SU-DHL-6 (cell line): Measurements from ENCODE around the gene ZNF335.

Source experiments
- EZH2phosphoT487 ChIP-seq: fragments of 200-600 bp; sonication (generic), shearing (Covaris generic); conservative IDR thresholded peaks from 2 replicates; pipeline ENCODE4 v1.6.1; 2018; ENCODE audit warnings: mild to moderate bottlenecking, antibody characterized with exemption, low read length, moderate library complexity, mixed read lengths
- TF ChIP-seq, protein P1 (sequence below): fragments of 200-600 bp; sonication (generic); IDR thresholded peaks from one replicate; pipeline ENCODE4 v1.5.1; 2017; ENCODE audit warnings: antibody characterized with exemption, mild to moderate bottlenecking, low read length, moderate library complexity; ENCODE audit not compliant: insufficient read depth, poor library complexity, severe bottlenecking

DNA sequence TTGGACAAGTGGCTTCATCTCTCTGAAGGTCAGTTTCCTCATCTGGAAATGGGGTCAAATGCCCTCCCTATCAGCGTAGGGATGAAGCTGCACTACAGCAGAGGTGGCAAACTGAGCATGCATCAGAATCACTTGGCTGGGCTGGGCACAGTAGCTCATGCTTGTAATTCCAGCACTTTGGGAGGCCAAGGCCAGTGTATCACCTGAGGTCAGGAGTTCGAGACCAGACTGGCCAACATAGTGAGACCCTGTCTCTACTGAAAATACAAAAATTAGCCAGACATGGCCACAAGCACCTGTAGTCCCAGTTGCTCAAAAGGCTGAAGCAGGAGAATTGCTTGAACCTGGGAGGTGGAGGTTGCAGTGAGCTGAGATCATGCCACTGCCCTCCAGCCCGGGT lies 30.0 kb upstream of the ZNF335 start:
- TF ChIP-seq, protein P1, sequence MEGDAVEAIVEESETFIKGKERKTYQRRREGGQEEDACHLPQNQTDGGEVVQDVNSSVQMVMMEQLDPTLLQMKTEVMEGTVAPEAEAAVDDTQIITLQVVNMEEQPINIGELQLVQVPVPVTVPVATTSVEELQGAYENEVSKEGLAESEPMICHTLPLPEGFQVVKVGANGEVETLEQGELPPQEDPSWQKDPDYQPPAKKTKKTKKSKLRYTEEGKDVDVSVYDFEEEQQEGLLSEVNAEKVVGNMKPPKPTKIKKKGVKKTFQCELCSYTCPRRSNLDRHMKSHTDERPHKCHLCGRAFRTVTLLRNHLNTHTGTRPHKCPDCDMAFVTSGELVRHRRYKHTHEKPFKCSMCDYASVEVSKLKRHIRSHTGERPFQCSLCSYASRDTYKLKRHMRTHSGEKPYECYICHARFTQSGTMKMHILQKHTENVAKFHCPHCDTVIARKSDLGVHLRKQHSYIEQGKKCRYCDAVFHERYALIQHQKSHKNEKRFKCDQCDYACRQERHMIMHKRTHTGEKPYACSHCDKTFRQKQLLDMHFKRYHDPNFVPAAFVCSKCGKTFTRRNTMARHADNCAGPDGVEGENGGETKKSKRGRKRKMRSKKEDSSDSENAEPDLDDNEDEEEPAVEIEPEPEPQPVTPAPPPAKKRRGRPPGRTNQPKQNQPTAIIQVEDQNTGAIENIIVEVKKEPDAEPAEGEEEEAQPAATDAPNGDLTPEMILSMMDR: no peak
- no peak for TF ChIP-seq EZH2phosphoT487
